GM18868 (cell line): ENCODE data around the gene COMP.
"Not testable (repeated sequence)": the region's sequence is repeated elsewhere in the genome, so short reads cannot be mapped to it uniquely, and the experiment has no call there.

Source experiments
- ATAC-seq: cut with Tn5 transposase; IDR thresholded peaks from one replicate; pipeline ENCODE4 v1.9.1; 2021; ENCODE audit warnings: mild to moderate bottlenecking, moderate library complexity; ENCODE audit not compliant: unreplicated experiment

Gene COMP

GRCh38 chr19:18790566-18791314 is at the start of gene COMP:
COMP (minus strand) TSS chr19:18791305; CDS start chr19:18791269, 36 bp downstream.
- ATAC-seq: no peak

- ATAC-seq: no peak
Observed at GRCh38 chr19:18840288-18841267, 49.5 kb upstream of the COMP start.

GRCh38 chr19:18839465-18840287 is 48.6 kb upstream of the COMP start:
- no peak for ATAC-seq

GRCh38 chr19:18834644-18834984 is 43.5 kb upstream of the COMP start:
- ATAC-seq: no peak

GRCh38 chr19:18833849-18834643 is 42.9 kb upstream of the COMP start:
- ATAC-seq: no peak

- ATAC-seq: no peak
Observed at GRCh38 chr19:18833141-18833476, 42.0 kb upstream of the COMP start.

GRCh38 chr19:18832306-18833140 is 41.4 kb upstream of the COMP start:
- peak; percentile 29 for ATAC-seq

GRCh38 chr19:18831524-18832305 is 40.6 kb upstream of the COMP start, which contains the start of gene UPF1:
UPF1 (plus strand) TSS chr19:18831959; CDS start chr19:18832210, 251 bp downstream.
- peak; percentile 77 for ATAC-seq

- no peak for ATAC-seq
Observed at GRCh38 chr19:18830488-18830887, 39.4 kb upstream of the COMP start.

- ATAC-seq: no peak
Observed at GRCh38 chr19:18828786-18829185, 37.7 kb upstream of the COMP start.

GRCh38 chr19:18817574-18817973 is 26.5 kb upstream of the COMP start:
- ATAC-seq: no peak

- not testable (repeated sequence) for ATAC-seq
Observed at GRCh38 chr19:18816645-18817044, 25.5 kb upstream of the COMP start.

GRCh38 chr19:18815673-18816072 is 24.6 kb upstream of the COMP start:
- ATAC-seq: no peak

GRCh38 chr19:18814063-18814462 is 23.0 kb upstream of the COMP start:
- no peak for ATAC-seq

GRCh38 chr19:18811638-18812037 is 20.5 kb upstream of the COMP start:
- ATAC-seq: not testable (repeated sequence)

- no peak for ATAC-seq
Observed at GRCh38 chr19:18809149-18809868, 18.2 kb upstream of the COMP start.

GRCh38 chr19:18807861-18808331 is 16.8 kb upstream of the COMP start:
- ATAC-seq: no peak

GRCh38 chr19:18804643-18805042 is 13.5 kb upstream of the COMP start:
- no peak for ATAC-seq
